ENCODE measurements around the gene CDH26.

DNA sequence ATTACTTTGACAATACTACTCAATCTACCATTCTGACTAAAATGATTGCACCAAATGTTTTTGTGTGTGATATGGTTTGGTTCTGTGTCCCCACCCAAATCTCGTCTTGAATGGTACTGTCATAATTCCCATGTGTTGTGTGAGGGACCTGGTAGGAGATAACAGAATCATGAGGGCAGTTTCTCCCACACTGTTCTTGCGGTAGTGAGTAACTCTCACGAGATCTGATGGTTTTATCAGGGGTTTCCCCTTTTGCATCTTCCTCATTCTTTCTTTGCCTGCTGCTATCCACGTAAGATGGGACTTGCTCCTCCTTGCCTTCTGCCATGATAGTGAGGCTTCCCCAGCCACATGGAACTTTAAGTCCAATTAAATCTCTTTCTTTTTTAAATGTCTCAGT is 45.6 kb upstream of the CDH26 start:
- TF ChIP-seq, protein P1, sequence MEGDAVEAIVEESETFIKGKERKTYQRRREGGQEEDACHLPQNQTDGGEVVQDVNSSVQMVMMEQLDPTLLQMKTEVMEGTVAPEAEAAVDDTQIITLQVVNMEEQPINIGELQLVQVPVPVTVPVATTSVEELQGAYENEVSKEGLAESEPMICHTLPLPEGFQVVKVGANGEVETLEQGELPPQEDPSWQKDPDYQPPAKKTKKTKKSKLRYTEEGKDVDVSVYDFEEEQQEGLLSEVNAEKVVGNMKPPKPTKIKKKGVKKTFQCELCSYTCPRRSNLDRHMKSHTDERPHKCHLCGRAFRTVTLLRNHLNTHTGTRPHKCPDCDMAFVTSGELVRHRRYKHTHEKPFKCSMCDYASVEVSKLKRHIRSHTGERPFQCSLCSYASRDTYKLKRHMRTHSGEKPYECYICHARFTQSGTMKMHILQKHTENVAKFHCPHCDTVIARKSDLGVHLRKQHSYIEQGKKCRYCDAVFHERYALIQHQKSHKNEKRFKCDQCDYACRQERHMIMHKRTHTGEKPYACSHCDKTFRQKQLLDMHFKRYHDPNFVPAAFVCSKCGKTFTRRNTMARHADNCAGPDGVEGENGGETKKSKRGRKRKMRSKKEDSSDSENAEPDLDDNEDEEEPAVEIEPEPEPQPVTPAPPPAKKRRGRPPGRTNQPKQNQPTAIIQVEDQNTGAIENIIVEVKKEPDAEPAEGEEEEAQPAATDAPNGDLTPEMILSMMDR (conservative IDR thresholded peaks at IDR 0.05 in 1 of 2, IDR thresholded peaks at IDR 0.05 in 1 of 2; ENCODE audit: extremely low read depth in 1 of 2, insufficient read depth in 1 of 2, low read depth in 1 of 2, low read length in 2 of 2): no peak
- no peak for TF ChIP-seq EZH2 (IDR thresholded peaks at IDR 0.05; ENCODE audit: borderline replicate concordance, low read length)

Measured in mammary epithelial cell (primary cell).